Transverse colon (tissue), 4 donors: ENCODE data around the gene SLC4A2. TPM values are rescaled to one million over a fixed set of nuclear protein-coding genes. Genes with fewer than 3 reads are reported as not detected.

Source experiments
- DNase-seq: peaks from one replicate; pipeline ENCODE4 v3.0.0-alpha.2; 2019
- H3K27ac ChIP-seq, 4 donors: fragments of 200-600 bp; sonication (generic); 2 replicates each; pipeline ENCODE4 v1.5.1; 2016 to 2018; ENCODE audit warnings: inconsistent platforms in 4 of 4
- H3K27me3 ChIP-seq: fragments of 200-600 bp; sonication (generic); 2 replicates; pipeline ENCODE4 v1.5.1; 2017; ENCODE audit warnings: inconsistent platforms
- H3K36me3 ChIP-seq, 4 donors: fragments of 200-600 bp; sonication (generic); 2 replicates each; pipeline ENCODE4 v1.5.1; 2017 to 2019; ENCODE audit warnings: inconsistent platforms in 4 of 4
- H3K4me1 ChIP-seq, 4 donors: fragments of 200-600 bp; sonication (generic); 2 replicates each; pipeline ENCODE4 v1.5.1; 2017 to 2020; ENCODE audit warnings: inconsistent platforms in 4 of 4
- H3K4me3 ChIP-seq, 4 donors: fragments of 200-600 bp; sonication (generic); 1 replicate in 1 of 4; 2 replicates in 3 of 4; pipeline versions ENCODE4 v1.5.1 to v1.6.1; 2017 to 2019; ENCODE audit warnings: inconsistent platforms in 4 of 4
- H3K9me3 ChIP-seq, 2 donors: fragments of 200-600 bp; sonication (generic); 2 replicates each; pipeline ENCODE4 v1.5.1; 2017 to 2019; ENCODE audit warnings: inconsistent platforms in 2 of 2
- CTCF ChIP-seq, 5 experiments: fragments of 200-600 bp in 3 of 5; fragments of 450-650 bp in 2 of 5; sonication (generic) in 3 of 5; IDR thresholded peaks; 1 replicate in 2 of 5; 2 replicates in 3 of 5; pipeline ENCODE4 v1.5.1; 2016 to 2017; ENCODE audit warnings: antibody characterized with exemption in 5 of 5, inconsistent platforms in 3 of 5, mild to moderate bottlenecking in 2 of 5, moderate library complexity in 1 of 5
- EP300 ChIP-seq: sonication (generic); formaldehyde crosslinking; IDR thresholded peaks from one replicate; pipeline ENCODE4 v1.6.1; 2017; ENCODE audit warnings: antibody characterized with exemption, low read depth
- POLR2A ChIP-seq: fragments of 450-650 bp; IDR thresholded peaks from one replicate; pipeline ENCODE4 v1.6.1; 2016; ENCODE audit warnings: antibody characterized with exemption, mild to moderate bottlenecking, moderate library complexity
- POLR2AphosphoS5 ChIP-seq, 3 donors: sonication (generic); formaldehyde crosslinking; IDR thresholded peaks; one replicate each; pipeline ENCODE4 v1.6.1; 2016; ENCODE audit warnings: antibody characterized with exemption in 3 of 3
- WGBS, 2 donors: methylation state at CpG; one replicate each; pipeline ENCODE4 v1.1.5; 2018; ENCODE audit warnings: low coverage in 1 of 2; 5-methylcytosine and 5-hydroxymethylcytosine counted together
- in situ Hi-C, 4 donors: fragments of 200-750 bp; cut with MboI; loops; one replicate each; pipeline versions ENCODE4 v1.15.0 to v1.15.1; 2017; ENCODE audit warnings: low sequenced_read_pairs in 3 of 4, low pct_ligation_motif_present in 1 of 4, low pct_unique_long_range_greater_than_20kb in 1 of 4
- intact Hi-C: fragments of 100-400 bp; cut with DNase I; formaldehyde crosslinking; loops from one replicate; pipeline ENCODE4 v1.15.1; 2023; ENCODE audit warnings: low total_unique reads
- total RNA-seq, 4 donors: library from RNA; depleted of rRNA; stranded (reverse); fragments of >200 nt; gene quantifications; one replicate each; pipeline ENCODE4 v1.1.0, GENCODE V29; 2016

The SLC4A2 gene
- total RNA-seq, 4 donors from 2014 or later, result 61.7 to 464 (median 83.2) TPM

DNA sequence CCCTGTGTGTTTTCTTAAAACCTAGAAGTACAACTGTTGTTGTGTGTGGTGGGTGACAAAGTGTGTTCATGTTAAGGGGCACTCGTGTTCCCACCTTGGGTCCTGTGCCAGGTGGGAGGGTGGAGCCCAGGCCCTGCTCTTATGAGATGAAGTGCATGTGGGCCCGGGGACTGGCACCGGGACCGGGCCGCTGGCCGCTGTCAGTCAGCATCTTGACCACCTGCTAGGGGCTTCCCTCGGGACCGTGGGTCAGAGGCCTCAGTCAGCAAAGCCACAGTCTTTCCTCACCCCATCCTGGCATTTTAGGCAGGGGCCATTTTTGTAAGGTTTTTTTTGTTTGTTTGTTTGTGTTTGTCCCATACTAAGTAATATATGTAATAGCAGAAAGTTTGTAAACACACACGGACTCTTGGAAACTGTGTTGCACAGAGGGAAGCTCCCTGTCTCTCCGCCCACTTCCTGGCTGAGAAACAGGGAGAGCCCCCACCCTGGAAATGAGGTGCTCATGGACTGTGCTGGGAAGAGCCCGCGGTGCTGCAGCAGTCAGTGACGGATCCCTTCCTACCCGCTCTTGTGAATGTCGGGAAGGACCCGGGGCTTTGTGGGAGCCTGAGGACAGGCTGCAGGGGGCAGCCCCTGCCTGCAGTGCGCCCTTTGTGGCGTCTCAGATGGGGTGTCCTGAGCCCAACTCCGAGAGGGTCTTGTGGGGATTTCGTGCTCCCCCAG lies 40.3 kb downstream of the SLC4A2 start:
- in situ Hi-C loops (loop anchor here in 1 of 4 donors (10.0 kb wide), 1 partner anchor 65 kb away; no protein-coding TSS in a partner anchor), intact Hi-C loops (no loop called here)
- no peaks in the 10 kb centered on the region for H3K27me3 ChIP-seq
- H3K4me3 ChIP-seq, result no peak overlapping the region
- no peak for DNase-seq
- no peak overlapping the region for H3K27ac ChIP-seq
- no peak for TF ChIP-seq POLR2A
- no peak for TF ChIP-seq EP300
- no peak for TF ChIP-seq POLR2AphosphoS5 (IDR thresholded peaks at IDR 0.05)
- no peak for TF ChIP-seq CTCF (IDR thresholded peaks at IDR 0.05)
- H3K4me1 ChIP-seq, result peaks cover 0 to 4% (median 2%) of the 10 kb centered on the region in 4 donors
- H3K9me3 ChIP-seq, result no peaks in the 10 kb centered on the region
- WGBS, 2 donors, result 40 to 69% methylated on average over 1 to 19 of the region's 20 CpGs
- no peaks in the 10 kb centered on the region for H3K36me3 ChIP-seq

DNA sequence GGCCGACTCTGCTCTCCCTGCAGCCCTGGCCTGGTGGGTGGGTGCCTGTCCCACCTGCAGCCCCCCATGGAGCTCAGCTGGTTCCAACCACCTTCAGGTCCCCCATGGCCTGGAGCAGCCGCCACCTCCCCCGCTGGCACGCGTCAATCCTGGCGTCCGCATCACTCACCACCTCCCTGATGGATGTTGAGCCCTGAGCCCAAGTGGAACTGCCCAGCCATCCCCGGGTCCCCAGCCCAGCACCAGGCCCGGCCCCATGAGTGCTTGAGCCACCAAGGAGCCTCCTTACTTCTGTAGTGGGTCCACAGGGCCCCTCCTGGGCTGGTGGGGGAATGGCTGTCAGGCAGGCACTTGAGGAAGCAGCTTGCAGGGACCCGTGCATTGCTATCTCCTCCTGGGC lies 41.5 kb downstream of the SLC4A2 start:
- H3K27ac ChIP-seq, result no peak overlapping the region
- no peak overlapping the region for H3K4me3 ChIP-seq
- peaks cover 0 to 3% (median 0%) of the 10 kb centered on the region in 4 donors for H3K4me1 ChIP-seq
- WGBS, 2 donors, result 96% methylated on average over 8 of the region's 10 CpGs; no CpG with 5 or more reads in 1 of the 2 donors
- in situ Hi-C loops, result loop anchor here in 1 of 4 donors (10.0 kb wide), 1 partner anchor 66 kb away; no protein-coding TSS in a partner anchor
- no peaks in the 10 kb centered on the region for H3K9me3 ChIP-seq
- no peaks in the 10 kb centered on the region for H3K27me3 ChIP-seq
- no peak for TF ChIP-seq CTCF (IDR thresholded peaks at IDR 0.05)
- no peak for TF ChIP-seq POLR2A
- no peak for TF ChIP-seq EP300
- no peak for TF ChIP-seq POLR2AphosphoS5 (IDR thresholded peaks at IDR 0.05)
- intact Hi-C loops, result no loop called here
- no peaks in the 10 kb centered on the region for H3K36me3 ChIP-seq
- no peak for DNase-seq

DNA sequence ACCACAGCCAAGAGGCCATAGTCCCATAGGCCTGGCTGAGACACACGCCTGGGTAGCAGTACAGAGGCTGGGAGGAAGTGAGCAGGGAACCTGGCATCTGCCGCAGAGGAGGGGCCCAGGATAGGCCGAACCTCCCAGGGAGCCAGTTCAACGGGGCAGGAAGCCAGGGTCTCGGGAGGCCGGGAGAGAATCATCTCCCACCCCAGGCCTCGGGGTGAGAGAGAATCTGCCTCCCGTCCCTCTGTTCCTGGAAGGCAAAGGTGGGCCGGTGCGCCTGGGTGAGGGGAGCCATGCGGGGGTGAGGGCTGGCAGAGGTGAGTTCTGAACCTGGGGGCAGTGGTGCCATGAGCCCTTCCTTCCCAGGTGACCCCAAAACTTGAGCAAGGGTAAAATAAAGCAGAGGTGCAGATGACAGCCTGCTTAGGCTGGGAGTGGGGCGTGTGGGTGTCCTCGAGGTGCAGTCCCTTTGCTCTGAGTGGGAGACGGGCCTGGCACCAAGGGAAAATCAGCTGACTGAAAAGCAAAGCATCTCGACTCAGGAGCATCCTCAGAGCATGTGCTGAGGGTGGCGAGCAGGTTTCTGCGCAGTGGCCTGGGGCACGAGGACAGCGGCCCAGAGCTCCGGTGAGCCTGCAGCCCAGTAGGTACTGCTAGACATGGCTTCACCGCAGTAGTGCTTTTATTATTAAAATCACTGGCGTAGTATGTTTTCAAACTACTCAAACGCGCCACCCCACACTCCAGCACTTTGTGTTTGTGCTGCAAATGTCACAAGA lies 42.4 kb downstream of the SLC4A2 start:
- no peak overlapping the region for H3K27ac ChIP-seq
- DNase-seq, result no peak
- TF ChIP-seq POLR2A (no peak), EP300 (no peak), CTCF (IDR thresholded peaks at IDR 0.05) (no peak), POLR2AphosphoS5 (IDR thresholded peaks at IDR 0.05) (no peak)
- H3K36me3 ChIP-seq, result no peaks in the 10 kb centered on the region
- intact Hi-C loops (no loop called here), in situ Hi-C loops (loop anchor here in 1 of 4 donors (10.0 kb wide), 1 partner anchor 67 kb away; no protein-coding TSS in a partner anchor)
- no peaks in the 10 kb centered on the region for H3K9me3 ChIP-seq
- no peaks in the 10 kb centered on the region for H3K27me3 ChIP-seq
- WGBS, 2 donors, result 88 to 93% methylated on average over 3 to 24 of the region's 24 CpGs
- peaks cover 0 to 3% (median 0%) of the 10 kb centered on the region in 4 donors for H3K4me1 ChIP-seq
- no peak overlapping the region for H3K4me3 ChIP-seq

DNA sequence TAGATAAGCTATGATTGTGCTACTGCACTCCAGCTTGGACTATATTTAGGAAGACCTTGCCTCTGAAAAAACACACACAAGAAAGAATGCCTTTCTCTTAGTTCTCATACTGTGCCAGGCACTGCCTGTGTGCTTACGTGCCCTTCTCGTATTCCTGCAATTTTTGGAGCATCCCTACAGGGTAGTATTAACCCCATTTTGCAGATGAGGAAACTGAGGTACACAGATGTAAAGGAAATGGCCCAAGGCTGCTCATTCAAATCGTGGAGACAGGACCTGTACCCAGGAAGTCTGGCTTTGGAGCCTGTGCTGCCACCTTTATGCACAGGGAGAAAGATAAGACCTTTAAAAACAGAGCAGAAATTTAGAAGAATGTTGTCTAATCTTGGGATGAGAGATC lies 43.6 kb downstream of the SLC4A2 start:
- peaks cover 0 to 3% (median 0%) of the 10 kb centered on the region in 4 donors for H3K4me1 ChIP-seq
- in situ Hi-C loops, result loop anchor here in 1 of 4 donors (10.0 kb wide), 1 partner anchor 68 kb away; no protein-coding TSS in a partner anchor
- no peak for DNase-seq
- H3K27me3 ChIP-seq, result no peaks in the 10 kb centered on the region
- no peak overlapping the region for H3K4me3 ChIP-seq
- H3K36me3 ChIP-seq, result no peaks in the 10 kb centered on the region
- no peak for TF ChIP-seq POLR2AphosphoS5 (IDR thresholded peaks at IDR 0.05)
- no peak for TF ChIP-seq CTCF (IDR thresholded peaks at IDR 0.05)
- no peak for TF ChIP-seq EP300
- no peak for TF ChIP-seq POLR2A
- H3K27ac ChIP-seq, result no peak overlapping the region
- intact Hi-C loops, result no loop called here
- H3K9me3 ChIP-seq, result no peaks in the 10 kb centered on the region
- 80 to 82% methylated on average over 1 to 3 of the region's 3 CpGs for WGBS, 2 donors
